HG02885 (cell line): ENCODE results near the gene DUSP22.

Experiments
- ATAC-seq: cut with Tn5 transposase; IDR thresholded peaks from one replicate; pipeline ENCODE4 v1.9.1; 2021; ENCODE audit warnings: mild to moderate bottlenecking; ENCODE audit not compliant: unreplicated experiment, poor library complexity

Gene DUSP22

DNA sequence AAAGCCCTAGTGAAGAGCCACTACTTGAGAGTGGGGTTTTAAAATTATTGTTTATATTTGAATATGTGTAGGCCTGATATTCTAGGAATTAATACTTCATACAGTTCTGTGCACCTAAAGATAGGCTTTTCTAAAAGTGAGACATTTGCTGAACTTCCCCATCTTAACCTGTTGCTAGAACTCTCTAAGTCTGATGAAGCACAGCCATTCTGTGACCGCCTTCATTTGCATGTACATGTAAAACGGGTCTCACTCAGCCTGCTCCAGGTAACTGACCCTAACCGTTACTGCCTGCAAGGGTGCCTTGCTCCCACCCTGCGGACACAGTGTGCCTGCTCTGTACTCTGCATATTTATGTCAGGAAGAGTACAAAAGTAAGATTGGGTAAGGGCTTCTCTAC is 54.9 kb downstream of the DUSP22 start:
- ATAC-seq = peak; percentile 80

- no peak for ATAC-seq
Measured at GRCh38 chr6:347951-348859, 55.9 kb downstream of the DUSP22 start.

GRCh38 chr6:348860-349396 is 56.6 kb downstream of the DUSP22 start:
- ATAC-seq = no peak

DNA sequence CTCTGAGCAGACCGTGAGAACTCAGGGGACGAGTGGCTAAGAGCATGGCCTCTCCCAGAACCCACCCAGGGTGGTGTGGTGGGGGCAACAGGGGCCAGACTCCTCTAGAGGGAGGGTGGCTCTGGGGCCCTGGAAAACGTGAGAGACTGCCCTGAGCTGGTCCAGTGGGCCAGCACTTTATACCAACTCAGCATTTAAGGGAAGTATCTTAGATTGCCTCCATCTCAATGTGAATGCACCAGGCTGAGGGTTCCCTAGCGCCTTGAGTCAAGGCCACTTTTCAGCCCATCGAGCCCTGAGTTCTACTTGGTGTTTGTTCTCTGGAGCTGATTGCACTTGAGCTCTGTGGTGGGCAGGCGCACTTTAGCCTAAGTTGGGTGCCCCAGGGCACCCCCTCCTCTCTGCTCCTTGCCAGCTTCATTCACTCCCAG is 57.2 kb downstream of the DUSP22 start:
- ATAC-seq = no peak

DNA sequence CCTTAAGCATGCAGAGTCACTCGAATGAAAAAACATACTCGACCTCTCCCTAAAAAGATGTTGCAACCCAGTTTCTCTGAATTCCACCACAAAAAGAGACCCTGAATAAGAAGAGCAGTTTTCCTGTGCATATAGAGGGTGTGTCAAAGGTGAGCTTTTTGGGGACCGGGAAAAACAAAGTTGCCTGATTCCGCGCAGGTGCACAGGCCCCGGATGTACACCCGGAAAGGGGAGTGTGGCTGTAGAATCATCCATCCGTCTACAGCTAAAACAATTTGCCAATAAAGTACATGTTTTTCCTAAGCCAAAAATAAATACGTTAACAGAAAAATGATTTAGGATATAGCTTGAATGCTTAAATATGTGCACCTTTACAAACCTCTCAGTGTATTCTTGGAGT is 58.1 kb downstream of the DUSP22 start:
- no peak for ATAC-seq

- ATAC-seq = no peak
Measured at GRCh38 chr6:351011-351866, 59.0 kb downstream of the DUSP22 start.

DNA sequence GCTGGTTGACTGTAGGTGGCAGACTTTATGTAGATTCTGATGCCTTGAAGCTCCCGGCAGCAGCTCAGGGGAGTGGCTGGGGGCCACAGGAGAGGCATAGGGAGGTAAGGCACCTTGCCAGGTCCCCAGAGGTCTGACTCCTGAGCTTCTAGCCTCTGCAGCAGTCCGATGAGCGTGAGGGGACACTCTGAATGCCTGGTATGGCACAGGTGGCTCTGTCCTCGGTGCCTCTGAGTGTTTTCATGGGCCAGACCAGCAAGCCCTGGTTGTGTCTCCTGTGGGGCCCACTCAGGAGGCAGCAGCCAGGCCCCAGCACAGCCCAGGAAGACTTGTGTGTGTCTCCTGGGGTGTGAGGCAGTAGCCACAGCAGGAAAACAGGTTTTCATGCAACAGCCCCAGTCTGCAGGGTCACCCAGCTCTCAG is 59.6 kb downstream of the DUSP22 start:
- no peak for ATAC-seq

DNA sequence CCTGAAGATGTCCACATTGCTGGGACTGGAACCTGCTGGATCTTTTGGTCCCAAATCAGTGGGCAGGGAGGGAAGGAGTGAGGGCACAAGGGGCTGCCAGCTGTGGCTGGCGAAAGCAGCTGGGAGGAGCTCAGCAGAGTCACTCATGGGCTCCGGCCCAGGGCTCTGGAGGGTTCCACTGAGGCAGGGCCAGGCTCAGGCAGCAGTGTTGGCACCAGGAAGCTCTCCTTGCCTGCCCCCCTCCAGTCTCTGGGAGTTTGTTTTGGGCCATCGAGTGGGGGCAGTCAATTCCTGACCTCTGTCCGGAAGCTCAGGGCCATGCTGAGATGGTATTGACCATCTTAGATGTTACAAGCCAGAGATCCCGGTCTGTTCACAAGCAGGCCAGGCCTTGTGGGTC is 60.2 kb downstream of the DUSP22 start:
- ATAC-seq = no peak

DNA sequence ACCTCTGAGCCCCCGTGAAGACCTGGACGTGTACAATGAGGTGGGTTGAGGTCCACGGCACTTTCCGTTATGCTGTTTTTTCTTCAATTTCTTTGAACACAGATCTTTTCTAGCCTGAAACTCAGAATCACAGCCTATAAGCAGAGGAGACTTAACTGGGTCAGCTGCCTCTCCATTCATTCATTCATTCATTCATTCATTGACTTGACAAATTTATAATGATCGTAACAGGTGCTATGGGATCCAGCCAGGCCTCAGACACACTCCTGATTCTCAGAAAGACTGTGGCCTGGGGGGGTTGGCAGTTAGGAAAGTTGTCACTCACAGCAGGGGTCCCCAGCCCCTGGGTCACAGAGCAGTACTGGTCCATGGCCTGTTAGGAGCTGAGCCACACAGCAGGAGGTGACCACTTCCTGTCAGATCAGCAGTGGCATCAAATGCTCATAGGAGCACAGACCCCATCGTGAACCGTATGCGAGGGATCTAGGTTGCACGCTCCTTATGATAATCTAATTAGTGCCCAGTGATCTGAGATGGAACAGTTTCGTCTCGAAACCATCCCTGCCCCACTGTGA is 60.7 kb downstream of the DUSP22 start:
- no peak for ATAC-seq

GRCh38 chr6:353642-354614 is 61.6 kb downstream of the DUSP22 start:
- ATAC-seq = no peak

- ATAC-seq = no peak
Measured at GRCh38 chr6:354631-355280, 62.5 kb downstream of the DUSP22 start.

DNA sequence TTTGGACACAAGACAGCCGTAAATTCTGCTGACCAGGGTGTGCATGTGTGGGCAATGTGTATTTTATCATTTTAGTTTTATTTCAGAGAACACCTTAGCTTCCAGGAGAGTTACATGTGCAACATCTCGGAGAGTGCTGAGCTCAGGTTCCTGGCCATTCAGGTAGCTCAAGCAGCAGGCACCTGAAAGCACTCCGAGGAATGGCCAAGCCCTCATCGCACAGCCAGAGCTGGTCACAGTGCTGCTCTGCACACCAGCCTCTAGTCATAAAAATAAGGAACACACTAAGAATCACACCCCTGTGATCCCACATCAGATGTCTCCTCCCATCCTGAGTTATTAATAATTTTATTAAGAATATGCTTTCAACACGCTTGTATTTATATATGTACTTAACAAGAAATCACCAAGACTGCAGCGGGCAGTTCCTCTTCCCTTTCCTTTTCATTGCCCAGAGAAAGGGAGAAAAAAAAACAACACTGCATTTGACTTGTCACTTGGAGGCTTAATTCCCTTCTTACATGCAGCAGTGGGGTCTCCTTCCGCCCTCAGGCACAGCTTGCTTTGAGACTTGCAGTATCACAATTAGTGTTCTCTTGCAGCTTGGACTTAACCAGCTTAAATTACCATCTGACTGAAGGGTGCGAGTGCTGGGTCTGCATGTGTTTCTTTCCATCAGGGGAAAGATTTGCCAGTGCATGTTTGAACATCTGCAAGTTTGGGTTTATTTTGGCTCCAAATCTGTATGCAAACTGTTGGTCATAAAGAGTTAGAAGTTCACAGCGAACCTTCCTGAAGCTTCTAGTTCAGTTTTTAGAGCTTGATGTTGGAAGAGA is 63.3 kb downstream of the DUSP22 start:
- no peak for ATAC-seq

DNA sequence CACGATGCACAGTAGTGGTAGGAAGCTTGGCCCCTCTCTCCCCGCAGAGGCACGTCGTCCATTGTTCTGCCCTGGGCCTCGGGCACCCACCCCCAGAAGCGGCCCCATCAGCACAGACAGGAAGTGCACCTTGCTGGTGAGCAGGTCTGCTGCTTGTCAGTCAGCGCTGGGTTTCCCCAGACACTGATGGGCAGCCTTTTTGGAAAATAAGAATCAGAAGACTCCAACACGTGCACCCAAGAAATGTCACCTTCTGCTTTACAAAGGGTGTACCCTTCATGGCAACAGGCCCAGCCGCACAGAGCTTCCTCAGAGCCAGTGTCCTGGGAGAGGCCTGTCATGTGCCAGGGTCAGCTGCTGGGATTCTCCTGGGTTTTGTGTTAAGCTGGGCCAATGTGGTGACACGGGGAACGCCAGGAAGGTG is 64.6 kb downstream of the DUSP22 start:
- peak; percentile 35 for ATAC-seq

DNA sequence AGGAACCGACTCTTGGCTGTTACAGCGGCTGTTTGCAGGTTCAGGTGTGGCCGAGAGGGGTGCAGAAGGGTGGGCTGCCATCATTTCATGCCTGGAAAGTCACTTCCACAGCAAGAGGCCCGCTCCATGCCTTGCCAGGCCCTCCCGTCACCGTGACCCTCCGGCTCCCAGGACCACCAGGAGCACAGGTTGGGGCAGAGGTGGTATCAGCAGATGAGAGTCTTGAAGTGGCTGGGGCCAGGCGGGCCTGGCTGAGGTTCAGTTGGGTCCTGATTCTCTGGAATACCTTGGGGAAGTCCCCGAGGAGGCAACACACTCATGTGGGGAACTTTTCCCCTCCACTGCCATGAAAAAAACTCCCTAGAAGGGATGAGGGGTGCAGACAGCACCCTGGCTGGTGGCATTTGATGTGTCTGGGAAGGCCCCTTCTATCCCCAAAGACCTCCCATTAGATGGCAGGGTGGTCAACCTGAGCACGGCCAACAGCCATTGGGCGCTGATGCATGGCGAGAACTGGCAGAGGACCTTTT is 65.0 kb downstream of the DUSP22 start:
- ATAC-seq = no peak

GRCh38 chr6:357791-358341 is 65.6 kb downstream of the DUSP22 start:
- no peak for ATAC-seq

DNA sequence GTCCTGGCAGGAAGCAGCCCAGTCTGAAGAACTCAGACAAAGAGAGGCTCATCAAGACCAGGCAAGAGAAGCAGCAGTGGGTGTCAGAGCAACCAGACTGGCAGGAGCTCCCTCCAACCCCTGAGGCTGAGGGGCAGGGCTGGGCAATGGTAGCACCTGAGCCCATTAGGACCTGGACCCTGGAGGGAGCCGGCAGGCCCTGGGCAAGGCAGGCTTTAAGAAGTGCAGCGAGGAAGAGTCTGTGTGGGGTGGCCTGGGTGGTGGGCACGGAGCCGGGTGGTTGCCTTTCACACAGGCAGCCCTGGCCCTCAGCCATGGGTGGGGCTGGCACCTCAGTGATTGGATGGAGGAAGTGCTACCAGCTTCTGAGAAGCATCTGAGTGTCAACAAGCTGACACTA is 66.1 kb downstream of the DUSP22 start:
- ATAC-seq = no peak

DNA sequence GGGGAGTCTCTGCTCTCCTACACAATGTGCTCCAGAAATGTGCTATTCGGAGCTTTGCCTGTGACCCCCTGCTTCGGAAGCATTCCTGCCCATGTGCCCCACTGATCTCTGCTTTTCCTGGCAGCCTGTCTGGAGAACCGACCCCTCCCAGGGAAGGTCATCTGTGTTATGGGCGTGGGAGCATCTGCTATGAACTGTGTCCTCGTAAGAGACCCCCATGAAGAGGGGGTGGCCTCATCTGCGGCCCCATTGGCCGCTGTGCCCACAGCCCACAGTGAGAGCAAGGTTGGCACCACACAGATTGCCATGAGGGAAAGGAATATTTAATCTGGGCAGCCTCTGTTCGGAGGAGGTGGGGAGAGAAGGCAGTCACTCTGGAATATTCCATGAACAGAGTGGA is 66.6 kb downstream of the DUSP22 start:
- ATAC-seq = no peak
